ENCODE results near the gene SGIP1. TPM values are rescaled to one million over a fixed set of nuclear protein-coding genes. Genes with fewer than 3 reads are reported as not detected.
"Not testable (repeated sequence)": the region's sequence is repeated elsewhere in the genome, so short reads cannot be mapped to it uniquely, and the experiment has no call there.

SGIP1 gene
- total RNA-seq, 1 donor from 2014 or later: 1.9 TPM

- DNase-seq: no peak
These were observed 19.9 kb downstream of the SGIP1 start for GRCh38 chr1:66553846-66554245.

DNA sequence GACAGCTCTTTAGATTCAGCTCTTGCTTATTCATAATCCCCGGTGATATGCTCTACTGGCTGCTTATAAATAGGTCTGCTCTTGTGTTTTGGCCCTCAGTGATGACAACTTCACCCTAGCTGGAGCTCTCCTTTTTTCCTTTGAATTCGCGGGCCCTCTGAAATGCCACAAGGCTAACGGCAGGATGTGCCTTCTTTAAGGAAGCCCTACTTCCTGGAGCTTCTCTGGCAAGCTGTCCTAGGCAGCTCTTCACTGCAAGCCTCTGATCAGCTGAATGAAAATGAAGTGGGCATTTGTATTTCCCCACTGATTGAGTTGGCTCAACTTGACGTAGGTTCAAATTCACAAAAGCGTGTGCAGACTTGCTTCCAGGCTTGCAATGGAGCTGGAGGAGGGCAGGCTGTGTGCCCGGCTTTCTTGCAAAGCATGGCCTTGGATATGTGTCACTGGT, 22.2 kb downstream of the SGIP1 start:
- DNase-seq: no peak

- DNase-seq: no peak
These were observed 23.2 kb downstream of the SGIP1 start for GRCh38 chr1:66557157-66557556.

DNA sequence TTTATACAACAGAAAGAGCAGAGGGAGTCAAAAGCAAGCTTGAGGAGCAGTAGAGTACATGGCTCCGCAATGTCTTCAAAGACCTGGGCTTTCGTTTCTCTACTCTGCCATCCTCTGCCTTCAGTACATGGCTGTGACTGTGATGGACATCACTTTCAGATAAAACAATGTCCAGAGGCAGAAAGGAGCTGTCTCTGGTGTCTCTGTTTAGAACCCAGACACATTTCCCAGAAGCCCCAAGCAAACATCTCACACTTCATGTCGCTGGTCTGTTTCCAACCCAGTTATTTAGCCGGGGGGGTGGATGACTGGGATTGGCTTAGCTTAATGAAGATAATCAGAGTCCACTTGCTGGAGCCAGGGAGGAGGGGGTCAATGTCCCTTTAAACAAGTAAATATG, 25.6 kb downstream of the SGIP1 start:
- no peak for DNase-seq

GRCh38 chr1:66562561-66562960, 28.6 kb downstream of the SGIP1 start:
- DNase-seq: no peak

DNA sequence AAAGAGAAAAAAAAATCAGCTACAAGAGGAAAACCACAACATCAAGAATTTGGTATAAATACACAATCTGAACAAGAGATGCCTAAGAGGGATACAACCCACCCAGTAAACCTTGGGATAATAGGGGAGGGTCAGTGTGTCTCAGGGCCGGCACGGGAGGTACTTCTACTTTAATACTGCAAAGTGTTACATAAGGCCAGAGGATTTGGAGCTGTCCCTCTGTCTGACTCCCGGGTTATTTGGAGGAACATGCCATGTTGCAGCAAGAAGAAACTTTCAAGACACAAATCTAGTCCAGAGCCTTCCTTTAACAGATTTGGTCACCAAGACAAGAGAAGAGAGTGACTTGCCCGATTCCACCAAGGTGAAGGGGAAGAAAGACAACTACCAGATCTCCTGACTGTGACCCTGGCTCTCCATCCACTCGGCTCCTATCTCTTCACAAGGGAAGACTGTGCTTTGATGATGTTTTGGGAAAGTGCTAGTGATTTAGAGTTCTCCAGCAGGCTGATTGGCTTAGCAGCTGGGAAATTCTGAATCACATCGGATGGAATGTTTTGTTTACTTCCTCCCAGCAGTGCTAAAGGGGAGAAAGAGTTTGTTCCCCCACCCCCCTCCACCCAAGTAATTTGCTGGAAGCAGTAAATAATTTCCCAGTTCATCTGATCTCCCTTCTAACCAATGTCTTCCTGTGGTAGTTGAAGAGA, 29.3 kb downstream of the SGIP1 start:
- DNase-seq: peak; percentile 24

DNA sequence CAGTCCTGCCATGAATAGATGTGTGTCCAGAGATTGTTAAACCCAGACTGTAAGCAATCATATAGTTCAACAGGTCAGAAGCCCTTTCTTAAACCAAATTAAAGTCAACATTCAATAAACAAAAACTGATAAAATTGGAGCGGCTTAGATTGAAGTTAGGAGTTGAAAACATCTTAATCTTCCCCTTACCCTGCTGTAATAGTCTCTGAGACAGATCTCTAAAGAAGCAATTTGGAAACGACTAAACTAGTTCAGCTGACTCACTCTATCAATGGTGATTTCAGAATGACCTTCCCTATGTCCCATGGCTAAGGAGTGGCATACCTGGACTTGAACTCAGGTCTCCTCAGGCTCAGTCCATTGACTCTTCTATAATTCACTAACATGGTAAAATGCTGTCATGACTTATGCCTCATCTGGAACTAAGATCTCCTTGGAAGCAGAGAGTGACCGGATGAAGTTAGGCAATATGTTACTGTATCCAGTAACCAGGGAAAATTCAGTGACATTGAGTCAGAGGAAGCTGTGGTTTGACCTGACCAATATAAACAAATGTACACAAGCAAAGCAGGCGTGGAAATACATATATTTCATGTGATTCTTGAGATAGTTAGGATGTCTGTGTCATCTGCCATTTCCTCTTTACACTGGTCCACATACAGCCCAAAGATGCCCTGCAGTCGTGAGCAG, 30.1 kb downstream of the SGIP1 start:
- no peak for DNase-seq

DNA sequence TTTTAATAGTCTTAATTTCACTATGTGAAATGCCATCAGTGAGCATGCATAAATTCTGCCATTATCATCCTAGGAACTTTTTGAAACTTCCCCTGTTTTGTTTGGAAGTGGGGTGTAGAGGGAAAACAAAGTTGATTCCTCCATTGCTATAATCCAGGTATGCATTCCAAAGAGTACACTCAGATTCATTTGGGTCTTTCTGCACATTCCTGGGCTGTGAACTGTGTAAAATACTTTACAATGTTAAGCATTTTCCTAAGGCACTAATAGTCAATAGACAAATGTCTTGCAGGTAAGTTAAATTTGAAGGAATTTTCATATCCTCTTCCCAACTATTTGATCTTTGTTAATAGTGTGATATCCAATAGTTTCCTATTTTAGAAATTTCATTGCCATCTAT, 36.2 kb downstream of the SGIP1 start:
- no peak for DNase-seq

GRCh38 chr1:66571789-66572188, 37.8 kb downstream of the SGIP1 start:
- no peak for DNase-seq

GRCh38 chr1:66575739-66576138, 41.8 kb downstream of the SGIP1 start:
- DNase-seq: peak; percentile 21

DNA sequence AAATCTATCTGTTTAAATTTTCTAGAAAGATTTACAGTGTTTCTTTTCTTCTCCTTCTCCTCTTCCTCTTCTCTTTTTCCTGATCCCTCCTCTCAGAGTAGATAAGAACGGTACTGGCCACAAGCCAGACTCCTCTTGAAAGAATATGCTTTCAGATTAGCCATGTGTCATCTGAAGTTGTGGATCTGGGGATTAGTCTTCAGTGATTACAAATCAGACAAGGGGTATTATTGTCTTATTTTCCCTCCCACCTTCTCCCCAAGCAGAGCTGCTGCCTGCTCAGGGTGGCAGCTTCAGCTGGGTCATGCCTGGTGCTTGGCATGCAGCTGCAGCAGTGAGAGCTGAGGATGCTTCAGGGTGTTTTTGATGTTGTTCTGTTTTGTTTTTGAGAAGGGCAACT, 42.7 kb downstream of the SGIP1 start:
- DNase-seq: no peak

DNA sequence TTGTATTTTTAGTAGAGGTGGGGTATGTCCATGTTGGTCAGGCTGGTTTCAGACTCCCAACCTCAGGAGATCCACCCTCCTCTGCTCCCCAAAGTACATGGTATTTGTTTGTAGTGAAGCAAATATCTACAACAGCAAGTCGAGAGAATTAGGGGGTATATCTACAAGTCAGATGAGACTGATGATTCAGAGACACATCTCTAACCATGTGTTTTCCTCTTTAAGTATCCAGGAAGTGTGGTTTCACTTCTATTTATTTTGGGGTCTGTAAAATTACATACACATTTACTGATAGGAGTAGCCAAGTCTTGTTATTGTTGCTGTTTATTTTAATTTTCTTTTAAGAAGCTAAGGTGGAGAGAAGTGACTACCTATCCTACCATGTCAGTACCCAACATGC, 44.9 kb downstream of the SGIP1 start:
- no peak for DNase-seq

GRCh38 chr1:66580081-66580480, 46.1 kb downstream of the SGIP1 start:
- no peak for DNase-seq

DNA sequence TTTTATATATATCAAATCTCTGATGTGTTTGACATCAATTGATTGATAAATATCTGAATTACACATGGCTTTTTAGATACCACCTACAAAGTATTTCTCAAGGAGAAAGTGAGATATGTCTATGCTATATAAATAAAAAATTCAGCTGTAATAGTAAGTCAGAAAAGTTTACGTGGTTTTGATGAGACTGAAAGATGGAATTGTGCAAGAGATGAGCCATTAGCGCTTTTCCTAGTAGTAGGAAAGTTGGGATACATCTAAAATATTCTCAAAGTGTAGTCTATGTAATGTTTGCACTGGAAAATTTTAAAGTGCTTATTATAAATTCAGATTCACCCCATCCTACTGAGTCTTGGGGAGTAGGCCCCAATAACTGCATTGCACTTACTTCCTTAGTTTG, 49.1 kb downstream of the SGIP1 start:
- no peak for DNase-seq

DNA sequence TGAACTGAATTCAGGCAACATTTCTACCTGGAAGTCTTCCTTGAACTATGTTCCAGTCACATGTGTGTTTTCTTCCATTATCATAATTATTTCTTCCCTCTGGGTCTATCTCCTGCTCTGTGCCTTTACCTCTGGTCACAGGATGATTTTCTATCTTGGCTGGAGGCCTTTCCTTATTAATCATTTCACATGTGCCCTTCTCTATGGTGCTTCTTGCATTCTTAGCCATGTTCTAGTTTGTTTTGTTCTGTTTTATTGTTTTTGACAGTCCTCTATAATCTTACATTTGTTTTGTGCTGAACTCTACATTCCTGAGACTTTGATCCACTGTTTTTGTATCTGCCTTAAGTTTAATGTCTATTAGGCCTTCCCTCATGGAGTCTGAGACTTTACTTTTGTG, 51.0 kb downstream of the SGIP1 start:
- no peak for DNase-seq

DNA sequence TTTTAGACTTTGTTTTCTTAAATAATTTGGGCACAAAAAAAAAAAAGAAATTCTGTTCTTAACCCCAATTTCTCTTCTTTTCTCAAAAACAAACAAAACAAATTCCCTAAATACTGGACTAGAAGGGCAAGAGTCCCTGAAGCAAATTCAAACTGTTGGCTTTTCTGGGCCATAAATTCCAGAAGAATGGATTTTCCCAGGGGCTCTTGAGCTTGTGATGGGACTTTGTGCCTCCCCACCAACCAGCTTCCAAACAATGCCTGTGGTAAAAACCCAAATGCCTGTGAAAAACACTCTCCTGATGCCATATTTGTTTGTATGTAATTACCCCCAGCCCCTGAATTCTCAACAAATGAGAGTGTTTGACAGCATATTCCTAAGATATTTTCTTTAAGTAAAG, 55.4 kb downstream of the SGIP1 start:
- no peak for DNase-seq

DNA sequence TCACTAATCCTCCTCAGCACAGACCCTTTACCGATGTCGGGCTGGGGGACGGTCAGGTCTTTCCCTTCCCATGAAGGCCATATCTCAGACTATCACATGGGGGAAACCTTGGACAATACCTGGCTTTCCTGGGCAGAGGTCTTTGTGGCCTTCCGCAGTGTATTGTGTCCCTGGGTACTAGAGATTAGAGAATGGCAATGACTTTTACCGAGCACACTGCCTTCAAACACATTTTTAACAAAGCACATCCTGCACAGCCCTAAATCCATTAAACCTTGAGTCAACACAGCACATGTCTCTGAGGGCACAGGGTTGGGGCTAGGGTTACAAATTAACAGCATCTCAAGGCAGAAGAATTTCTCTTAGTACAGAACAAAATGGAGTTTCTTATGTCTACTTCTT, 58.2 kb downstream of the SGIP1 start:
- not testable (repeated sequence) for DNase-seq

GRCh38 chr1:66596191-66596590, 62.2 kb downstream of the SGIP1 start:
- no peak for DNase-seq

DNA sequence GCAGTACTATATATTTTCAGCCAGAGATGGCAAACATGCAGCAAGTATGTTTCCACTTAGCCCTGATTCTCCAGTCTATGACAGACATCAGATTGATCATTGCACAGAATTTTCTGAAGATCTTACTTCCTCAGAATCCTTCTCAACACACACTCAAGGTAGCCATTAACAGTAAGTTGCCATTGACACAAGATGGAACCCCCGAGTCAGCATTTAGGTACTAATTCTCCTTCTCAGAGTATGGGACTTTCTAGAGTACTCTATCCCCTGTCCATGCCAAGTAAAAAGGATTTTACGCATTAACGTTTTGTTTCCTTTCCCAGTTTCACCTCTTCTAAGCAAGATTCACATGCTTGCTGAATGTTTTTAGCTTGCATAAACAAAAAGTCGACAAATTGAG, 63.5 kb downstream of the SGIP1 start:
- no peak for DNase-seq

- DNase-seq: no peak
These were observed 64.7 kb downstream of the SGIP1 start for GRCh38 chr1:66598670-66599069.

DNA sequence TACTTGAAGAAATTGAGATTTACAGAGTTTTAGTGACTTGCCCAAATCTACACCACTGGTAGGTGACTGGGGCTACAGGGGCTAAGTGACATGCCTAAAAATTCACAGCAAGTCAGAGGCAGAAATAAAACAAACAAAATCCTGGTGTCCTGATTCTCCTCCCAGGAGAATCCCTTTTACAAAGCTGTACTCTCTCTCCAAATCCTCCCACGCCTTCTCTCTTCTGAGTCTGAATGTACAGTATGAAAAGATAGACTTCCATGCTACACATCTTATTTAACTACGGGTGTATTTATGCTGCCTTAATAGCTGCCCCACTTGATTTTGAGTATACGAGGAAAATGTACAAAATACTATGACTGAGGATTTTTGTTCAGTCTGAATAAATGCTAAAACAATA, 65.4 kb downstream of the SGIP1 start:
- no peak for DNase-seq

DNA sequence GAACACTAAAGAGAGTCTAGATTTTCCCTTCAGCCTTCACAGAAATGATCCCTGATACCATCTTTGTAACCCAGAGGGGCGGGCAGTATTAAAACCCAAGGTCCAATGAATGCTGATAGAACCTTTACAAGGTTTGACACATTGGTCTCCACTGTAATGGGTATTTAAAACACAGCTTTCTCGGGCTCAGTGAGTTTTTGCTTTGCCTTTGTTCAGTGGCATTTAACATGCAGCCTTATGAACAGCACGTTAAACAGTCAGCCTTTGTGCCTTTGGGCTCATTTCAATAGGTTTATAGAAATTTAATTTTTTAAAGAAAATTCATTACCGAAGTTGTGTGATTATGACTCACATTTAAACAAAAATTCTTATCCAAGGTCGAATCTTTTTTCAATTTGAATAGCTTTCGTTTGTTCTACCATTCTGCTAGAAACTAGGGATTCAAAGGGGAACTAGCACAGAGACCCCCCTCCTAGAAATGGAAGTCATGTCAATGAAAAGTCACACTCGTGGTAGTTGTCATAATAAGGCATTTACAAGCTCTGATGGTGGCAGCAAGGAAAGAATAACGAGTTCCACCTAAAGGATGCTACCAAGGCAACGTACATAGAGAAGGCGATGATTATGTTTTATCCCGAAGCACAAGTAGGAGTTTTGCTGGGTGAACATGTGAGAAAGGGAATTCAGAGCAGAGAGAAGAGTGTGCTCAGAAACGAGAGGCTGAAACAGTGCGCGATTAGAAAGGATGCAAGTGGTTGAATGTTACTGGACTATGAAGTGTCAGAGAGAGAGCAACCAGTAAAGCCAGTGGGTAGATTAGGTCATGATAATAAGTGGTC, 66.2 kb downstream of the SGIP1 start:
- no peak for DNase-seq

- no peak for DNase-seq
These were observed 71.6 kb downstream of the SGIP1 start for GRCh38 chr1:66605419-66605997.
